Thymus (tissue), 11 donors: ENCODE measurements around the gene KCNQ2. TPM values are rescaled to one million over a fixed set of nuclear protein-coding genes. Genes with fewer than 3 reads are reported as not detected.

Experiments
- DNase-seq, 9 donors: peaks; one replicate each; pipeline ENCODE4 v3.0.0-alpha.2; 2013; ENCODE audit warnings: low spot score in 9 of 9, low read depth in 6 of 9, missing footprints in 1 of 9
- H3K27ac ChIP-seq, 2 donors: one replicate each; pipeline ENCODE4 v1.5.1; 2013; ENCODE audit warnings: control low read depth in 1 of 2, low read depth in 1 of 2, low read length in 1 of 2, mild to moderate bottlenecking in 1 of 2, moderate library complexity in 1 of 2
- H3K27me3 ChIP-seq, 2 donors: one replicate each; pipeline ENCODE4 v1.5.1; 2013; ENCODE audit warnings: low read length in 1 of 2; ENCODE audit not compliant: control insufficient read depth in 2 of 2, insufficient read depth in 1 of 2
- H3K36me3 ChIP-seq, 2 donors: one replicate each; pipeline ENCODE4 v1.5.1; 2013; ENCODE audit warnings: low read length in 1 of 2, mild to moderate bottlenecking in 1 of 2, moderate library complexity in 1 of 2; ENCODE audit not compliant: control insufficient read depth in 2 of 2, insufficient read depth in 2 of 2
- H3K4me1 ChIP-seq, 2 donors: one replicate each; pipeline ENCODE4 v1.5.1; 2013; ENCODE audit warnings: low read length in 2 of 2; ENCODE audit not compliant: control insufficient read depth in 2 of 2, insufficient read depth in 2 of 2
- H3K4me3 ChIP-seq, 2 donors: one replicate each; pipeline ENCODE4 v1.5.1; 2013; ENCODE audit warnings: low read length in 2 of 2, control low read depth in 1 of 2, mild to moderate bottlenecking in 1 of 2
- H3K9me3 ChIP-seq, 2 donors: one replicate each; pipeline ENCODE4 v1.5.1; 2013; ENCODE audit warnings: low read length in 1 of 2, mild to moderate bottlenecking in 1 of 2; ENCODE audit not compliant: control insufficient read depth in 2 of 2, insufficient read depth in 1 of 2
- WGBS: extraction: QIAGEN DNeasy Blood & Tissue Kit; methylation state at CpG from one replicate; pipeline ENCODE4 v1.1.7; 2013; 5-methylcytosine and 5-hydroxymethylcytosine counted together
- polyA plus RNA-seq: library from polyadenylated mRNA; stranded (reverse); fragments of 200-250 nt; gene quantifications from one replicate; pipeline ENCODE4 v1.2.3, GENCODE V29; 2013
- total RNA-seq: library from RNA; stranded (reverse); fragments of 120-200 nt; gene quantifications from one replicate; pipeline ENCODE4 v1.2.4, GENCODE V29; 2013
- donor health status: healthy.

Gene KCNQ2
- total and polyA plus RNA-seq, 2 donors, result 0.38 to 0.48 TPM

DNA sequence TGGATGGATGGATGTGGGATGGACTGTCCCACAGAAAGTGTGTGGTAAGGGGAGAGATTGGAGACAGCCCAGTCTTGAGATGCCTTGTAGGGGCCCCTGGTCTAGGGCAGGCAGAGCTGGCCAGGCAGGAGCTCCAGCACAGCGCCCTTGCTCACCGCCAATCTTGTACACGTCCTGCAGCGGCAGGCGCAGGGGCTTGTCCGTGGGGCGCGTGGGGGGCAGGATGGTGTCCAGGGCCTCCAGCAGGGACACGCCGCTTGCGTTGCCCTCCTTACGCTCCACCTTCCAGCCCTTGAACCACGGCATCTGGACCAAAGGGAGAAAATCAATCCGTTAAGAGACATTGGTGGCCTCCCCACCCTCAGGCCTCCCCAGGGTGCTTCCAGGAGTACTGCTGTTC lies 20.5 kb upstream of the KCNQ2 start:
- Histone ChIP-seq H3K9me3 (no peaks in the 10 kb centered on the region), H3K36me3 (no peaks in the 10 kb centered on the region), H3K4me3 (no peak overlapping the region), H3K27ac (no peak overlapping the region), H3K27me3 (peaks cover 40 to 65% of the 10 kb centered on the region in 2 donors), H3K4me1 (no peaks in the 10 kb centered on the region)
- WGBS, result 97% methylated on average over 14 of the region's 14 CpGs
- DNase-seq, result no peak

DNA sequence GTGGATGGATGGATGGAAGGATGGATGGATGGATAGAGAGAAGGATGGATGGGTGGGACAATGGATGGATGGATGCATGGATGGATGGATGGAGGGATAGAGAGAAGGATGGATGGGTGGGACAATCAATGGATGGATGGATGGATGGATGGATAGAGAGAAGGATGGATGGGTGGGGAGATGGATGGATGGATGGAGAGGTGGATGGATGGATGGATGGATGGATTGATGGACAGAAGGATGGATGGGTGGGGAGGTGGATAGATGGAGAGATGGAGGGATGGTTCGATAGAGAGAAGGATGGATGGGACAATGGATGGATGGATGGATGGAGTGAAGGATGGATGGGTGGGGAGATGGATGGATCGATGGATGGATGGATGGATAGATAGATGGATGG lies 20.1 kb upstream of the KCNQ2 start:
- no peaks in the 10 kb centered on the region for H3K36me3 ChIP-seq
- no peaks in the 10 kb centered on the region for H3K4me1 ChIP-seq
- no peak overlapping the region for H3K27ac ChIP-seq
- no peak overlapping the region for H3K4me3 ChIP-seq
- H3K9me3 ChIP-seq, result no peaks in the 10 kb centered on the region
- no peak for DNase-seq
- WGBS, result 93% methylated on average over 2 of the region's 2 CpGs
- peaks cover 40 to 65% of the 10 kb centered on the region in 2 donors for H3K27me3 ChIP-seq

DNA sequence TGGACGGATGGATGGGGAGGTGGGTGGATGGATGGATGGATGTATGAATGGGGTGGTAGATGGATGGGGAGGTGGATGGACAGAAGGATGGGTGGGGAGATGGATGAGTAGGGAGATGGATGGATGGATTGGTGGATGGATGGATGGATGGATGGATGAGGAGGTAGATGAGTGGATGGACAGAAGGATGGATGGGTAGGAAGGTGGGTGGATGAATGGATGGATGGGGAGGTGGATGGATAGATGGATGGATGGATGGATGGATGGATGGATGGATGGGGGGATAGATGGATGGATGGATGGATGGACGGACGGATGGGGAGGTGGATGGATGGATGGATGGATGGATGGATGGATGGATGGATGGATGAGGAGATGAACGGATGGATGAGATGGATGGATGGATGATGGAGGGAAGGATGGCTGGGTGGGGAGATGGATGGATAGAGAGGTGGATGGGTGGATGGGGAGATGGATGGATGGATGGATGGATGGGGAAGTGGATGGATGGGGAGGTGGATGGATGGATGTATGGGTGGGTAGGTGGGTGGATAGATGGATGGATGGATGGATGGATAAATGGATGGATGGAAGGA lies 19.3 kb upstream of the KCNQ2 start:
- Histone ChIP-seq H3K36me3 (no peaks in the 10 kb centered on the region), H3K9me3 (no peaks in the 10 kb centered on the region), H3K27me3 (peaks cover 36 to 65% of the 10 kb centered on the region in 2 donors), H3K4me1 (no peaks in the 10 kb centered on the region), H3K4me3 (no peak overlapping the region), H3K27ac (no peak overlapping the region)
- DNase-seq, result no peak
- 56% methylated on average over 4 of the region's 4 CpGs for WGBS

DNA sequence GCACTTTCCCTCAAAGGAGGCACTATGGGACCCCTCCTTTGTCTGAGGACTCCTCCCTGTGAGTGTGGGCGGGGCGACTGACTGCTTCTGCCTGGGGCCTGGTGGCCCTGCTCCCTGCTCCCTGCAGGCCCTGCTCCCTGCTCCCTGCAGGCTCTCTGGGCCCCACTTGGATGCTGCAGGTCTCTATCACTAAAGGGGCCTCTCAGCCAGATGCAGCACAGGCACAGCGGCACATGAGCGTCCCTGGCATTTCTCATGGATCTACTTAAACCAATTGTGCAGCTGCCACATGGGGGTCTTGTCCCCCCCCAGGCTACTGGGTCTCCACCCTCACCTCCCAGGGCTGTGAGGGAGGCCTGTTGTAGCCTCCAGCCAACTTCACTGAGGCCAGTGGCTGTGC lies 18.6 kb upstream of the KCNQ2 start:
- H3K27ac ChIP-seq, result no peak overlapping the region
- 92% methylated on average over 4 of the region's 4 CpGs for WGBS
- H3K4me3 ChIP-seq, result no peak overlapping the region
- no peaks in the 10 kb centered on the region for H3K4me1 ChIP-seq
- H3K36me3 ChIP-seq, result no peaks in the 10 kb centered on the region
- DNase-seq, result no peak
- peaks cover 31 to 65% of the 10 kb centered on the region in 2 donors for H3K27me3 ChIP-seq
- no peaks in the 10 kb centered on the region for H3K9me3 ChIP-seq

DNA sequence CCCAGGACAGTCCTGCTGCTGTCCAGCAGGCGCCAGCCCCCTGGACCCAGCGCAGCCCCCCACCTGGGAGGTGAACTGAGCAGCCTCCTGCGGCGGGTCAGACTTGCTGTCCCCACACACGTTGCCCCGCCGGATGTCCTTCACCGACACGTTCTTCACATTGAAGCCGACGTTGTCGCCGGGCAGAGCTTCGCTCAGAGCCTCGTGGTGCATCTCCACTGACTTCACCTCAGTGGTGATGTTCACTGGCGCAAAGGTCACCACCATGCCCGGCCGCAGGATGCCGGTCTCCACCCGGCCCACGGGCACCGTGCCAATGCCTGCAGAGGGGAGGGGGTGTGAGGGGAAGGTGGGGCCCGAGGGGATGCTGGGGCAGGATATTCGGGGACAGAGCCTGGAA lies 18.0 kb upstream of the KCNQ2 start:
- H3K4me1 ChIP-seq, result no peaks in the 10 kb centered on the region
- H3K4me3 ChIP-seq, result no peak overlapping the region
- no peaks in the 10 kb centered on the region for H3K36me3 ChIP-seq
- DNase-seq, result no peak
- peaks cover 28 to 59% of the 10 kb centered on the region in 2 donors for H3K27me3 ChIP-seq
- 87% methylated on average over 24 of the region's 24 CpGs for WGBS
- H3K27ac ChIP-seq, result no peak overlapping the region
- H3K9me3 ChIP-seq, result no peaks in the 10 kb centered on the region

DNA sequence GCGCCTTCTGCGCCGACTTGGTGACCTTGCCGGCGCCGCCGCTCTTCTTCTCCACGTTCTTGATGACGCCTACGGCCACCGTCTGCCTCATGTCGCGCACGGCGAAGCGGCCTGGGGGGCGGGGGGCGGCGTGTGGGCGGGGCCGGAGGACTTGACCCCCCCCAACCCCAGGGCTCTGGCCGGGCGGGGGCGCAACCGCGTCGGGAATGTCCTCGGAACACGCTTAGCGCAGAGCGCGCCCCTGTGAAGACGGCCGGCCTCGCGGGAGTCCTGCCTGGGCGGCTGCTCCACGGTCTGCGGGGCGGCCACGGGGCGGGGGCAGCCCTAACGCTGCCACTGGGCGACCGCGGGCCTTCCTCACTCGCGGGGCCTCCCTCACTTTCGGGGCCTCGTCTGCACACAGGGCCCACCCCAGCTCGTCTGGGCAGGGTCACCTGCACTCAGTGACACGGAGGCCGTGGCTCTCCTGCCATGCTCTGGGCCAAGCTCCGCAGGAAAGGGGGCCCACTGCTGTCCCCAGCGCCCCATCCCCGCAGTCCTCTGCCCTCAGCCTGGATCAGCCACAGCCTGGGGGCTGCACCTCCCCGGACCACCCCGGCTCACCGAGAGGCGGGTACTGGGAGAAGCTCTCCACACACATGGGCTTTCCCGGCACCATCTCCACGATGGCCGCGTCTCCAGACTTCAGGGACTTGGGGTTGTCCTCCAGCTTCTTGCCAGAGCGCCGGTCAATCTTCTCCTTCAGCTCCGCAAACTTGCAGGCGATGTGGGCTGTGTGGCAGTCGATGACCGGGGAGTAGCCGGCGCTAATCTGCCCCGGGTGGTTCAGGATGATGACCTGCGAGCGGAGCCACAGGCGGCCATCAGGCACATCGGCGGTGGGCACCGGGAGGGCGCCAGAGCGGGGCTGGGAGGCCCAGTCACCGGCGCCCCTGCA lies 16.1 kb upstream of the KCNQ2 start:
- no peaks in the 10 kb centered on the region for H3K4me1 ChIP-seq
- no peaks in the 10 kb centered on the region for H3K9me3 ChIP-seq
- 17% methylated on average over 83 of the region's 83 CpGs for WGBS
- no peak overlapping the region for H3K4me3 ChIP-seq
- no peaks in the 10 kb centered on the region for H3K36me3 ChIP-seq
- H3K27me3 ChIP-seq, result peaks cover 31 to 64% of the 10 kb centered on the region in 2 donors
- no peak for DNase-seq
- no peak overlapping the region for H3K27ac ChIP-seq

DNA sequence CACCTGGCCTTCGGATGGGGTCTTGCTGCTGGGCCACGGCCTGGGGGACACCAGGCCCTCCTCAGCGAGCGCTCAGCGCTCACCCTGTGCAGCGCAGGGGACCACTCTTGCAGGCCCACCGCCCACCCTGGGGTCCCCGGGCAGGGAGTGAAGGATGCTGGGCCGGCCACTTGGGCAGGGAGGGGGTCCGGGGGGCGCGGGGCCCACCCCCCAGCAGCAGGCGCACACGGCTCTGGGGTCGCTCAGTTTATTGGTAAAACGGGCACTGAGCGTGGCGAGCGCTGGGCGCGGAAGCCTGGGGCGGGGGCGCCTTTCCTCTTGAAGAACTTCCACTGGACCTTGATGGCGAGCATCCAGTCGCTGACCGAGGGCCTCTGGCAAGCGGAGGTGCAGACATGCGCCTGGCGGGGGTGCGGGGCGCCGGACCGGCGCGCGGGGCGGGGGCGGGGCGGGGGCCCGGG lies 15.4 kb upstream of the KCNQ2 start:
- Histone ChIP-seq H3K4me3 (no peak overlapping the region), H3K27ac (no peak overlapping the region), H3K36me3 (no peaks in the 10 kb centered on the region), H3K27me3 (peaks cover 31 to 68% of the 10 kb centered on the region in 2 donors), H3K4me1 (no peaks in the 10 kb centered on the region), H3K9me3 (no peaks in the 10 kb centered on the region)
- WGBS, result 17% methylated on average over 39 of the region's 40 CpGs
- no peak for DNase-seq

DNA sequence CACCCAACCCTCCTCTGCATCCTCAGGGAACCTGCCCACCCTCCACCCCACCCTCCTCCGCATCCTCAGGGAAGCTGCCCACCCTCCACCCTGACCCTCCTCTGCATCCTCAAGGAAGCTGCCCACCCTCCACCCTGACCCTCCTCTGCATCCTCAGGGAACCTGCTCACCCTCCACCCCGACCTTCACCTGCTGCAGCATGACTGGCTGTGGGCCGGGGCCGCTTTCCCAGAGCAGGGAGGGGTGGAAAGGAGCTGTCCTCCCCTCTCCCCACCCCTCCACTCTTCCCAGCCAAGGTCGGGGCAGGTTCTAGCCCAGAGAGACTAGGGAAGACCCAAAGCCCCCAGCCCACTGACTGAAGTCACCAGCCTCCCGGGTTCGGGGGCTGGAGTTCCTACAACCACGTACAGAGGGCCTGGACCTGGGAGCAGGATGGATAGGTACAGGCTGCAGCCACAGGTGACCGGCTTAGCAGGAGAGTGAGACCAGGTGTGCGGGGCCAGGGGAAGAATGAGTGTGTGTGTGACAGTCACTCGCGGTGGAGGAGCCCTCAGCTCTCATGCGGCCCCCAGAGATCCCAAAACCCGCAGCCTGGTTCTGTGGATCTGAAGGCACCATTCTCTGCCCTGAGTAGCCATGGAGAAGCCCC lies 14.8 kb upstream of the KCNQ2 start:
- Histone ChIP-seq H3K9me3 (no peaks in the 10 kb centered on the region), H3K36me3 (no peaks in the 10 kb centered on the region), H3K27ac (no peak overlapping the region), H3K27me3 (peaks cover 31 to 74% of the 10 kb centered on the region in 2 donors), H3K4me1 (no peaks in the 10 kb centered on the region), H3K4me3 (no peak overlapping the region)
- no peak for DNase-seq
- WGBS, result 55% methylated on average over 14 of the region's 14 CpGs

DNA sequence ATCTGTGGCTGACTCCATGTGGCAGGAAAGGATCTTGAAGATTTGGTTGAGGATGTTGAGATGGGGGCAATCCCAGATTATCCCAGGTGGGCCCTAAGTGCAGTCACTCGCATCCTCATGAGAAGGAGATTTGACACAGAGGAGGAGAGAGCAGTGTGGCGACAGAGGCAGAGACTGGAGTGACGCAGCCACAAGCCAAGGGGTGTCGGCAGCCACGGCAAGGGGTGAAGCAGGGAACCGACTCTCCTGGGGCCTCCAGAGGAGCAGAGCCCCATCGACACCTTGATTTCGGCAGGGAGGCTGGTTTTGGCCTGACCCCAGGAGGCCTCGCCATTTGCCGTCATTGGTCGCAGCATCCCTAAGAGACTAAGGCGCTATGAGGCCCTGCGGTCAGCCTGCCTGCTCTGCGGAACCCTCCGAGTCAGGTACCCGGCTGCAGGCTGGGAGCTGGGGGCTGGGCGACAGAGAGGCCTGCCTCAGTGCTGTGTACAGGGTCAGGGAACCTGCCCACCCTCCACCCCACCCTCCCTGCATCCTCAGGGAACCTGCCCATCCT lies 13.9 kb upstream of the KCNQ2 start:
- no peaks in the 10 kb centered on the region for H3K4me1 ChIP-seq
- no peak overlapping the region for H3K4me3 ChIP-seq
- H3K27me3 ChIP-seq, result peaks cover 31 to 83% of the 10 kb centered on the region in 2 donors
- no peaks in the 10 kb centered on the region for H3K36me3 ChIP-seq
- no peak overlapping the region for H3K27ac ChIP-seq
- 96% methylated on average over 17 of the region's 17 CpGs for WGBS
- DNase-seq, result no peak
- no peaks in the 10 kb centered on the region for H3K9me3 ChIP-seq
